Neural progenitor cell (in vitro differentiated cells): ENCODE results near the gene NQO2. TPM values are rescaled to one million over a fixed set of nuclear protein-coding genes. Genes with fewer than 3 reads are reported as not detected.
A peak's percentile ranks its signal among the peaks of the same experiment; 100 is the strongest.
"Not testable (repeated sequence)": the region's sequence is repeated elsewhere in the genome, so short reads cannot be mapped to it uniquely, and the experiment has no call there.

Experiments
- DNase-seq: peaks from one replicate; pipeline ENCODE4 v3.0.0-alpha.2; 2016; ENCODE audit warnings: low spot score
- H2AFZ ChIP-seq: fragments of 200-600 bp; sonication (generic); replicated peaks from 2 replicates; pipeline ENCODE4 v1.6.1; 2016; ENCODE audit warnings: antibody characterized with exemption
- H3F3A ChIP-seq: fragments of 200-600 bp; sonication (generic); 2 replicates; pipeline ENCODE4 v1.6.1; 2016; ENCODE audit warnings: antibody characterized with exemption, low read depth
- H3K27ac ChIP-seq: fragments of 200-600 bp; sonication (generic); 2 replicates; pipeline ENCODE4 v1.5.1; 2016; ENCODE audit warnings: mild to moderate bottlenecking
- H3K27me3 ChIP-seq: fragments of 200-600 bp; sonication (generic); 2 replicates; pipeline ENCODE4 v1.6.1; 2016; ENCODE audit warnings: mild to moderate bottlenecking, moderate library complexity
- H3K36me3 ChIP-seq: fragments of 200-600 bp; sonication (generic); 2 replicates; pipeline ENCODE4 v1.5.1; 2016
- H3K4me1 ChIP-seq: fragments of 200-600 bp; sonication (generic); 2 replicates; pipeline ENCODE4 v1.6.1; 2016; ENCODE audit warnings: mixed run types
- H3K4me2 ChIP-seq: fragments of 200-600 bp; sonication (generic); 2 replicates; pipeline ENCODE4 v1.6.1; 2016
- H3K4me3 ChIP-seq: fragments of 200-600 bp; sonication (generic); 2 replicates; pipeline ENCODE4 v1.5.1; 2016
- H3K79me2 ChIP-seq: fragments of 200-600 bp; sonication (generic); 2 replicates; pipeline ENCODE4 v1.6.1; 2016; ENCODE audit warnings: low read depth
- H3K9ac ChIP-seq: fragments of 200-600 bp; sonication (generic); 2 replicates; pipeline ENCODE4 v1.6.1; 2016
- H3K9me3 ChIP-seq: fragments of 200-600 bp; sonication (generic); 2 replicates; pipeline ENCODE4 v1.5.1; 2016; ENCODE audit warnings: low read depth
- H4K20me1 ChIP-seq: fragments of 200-600 bp; sonication (generic); 2 replicates; pipeline ENCODE4 v1.6.1; 2016; ENCODE audit warnings: low read depth
- H3K27ac Mint-ChIP-seq: 3 replicates; pipeline ENCODE4 v1.8.0; 2021; ENCODE audit warnings: mixed read lengths
- H3K27me3 Mint-ChIP-seq: 2 replicates; pipeline ENCODE4 v1.8.0; 2022; ENCODE audit warnings: low read depth, mild to moderate bottlenecking, inconsistent platforms, moderate library complexity, mixed read lengths; ENCODE audit not compliant: insufficient read depth
- H3K36me3 Mint-ChIP-seq: 3 replicates; pipeline ENCODE4 v1.8.0; 2021; ENCODE audit warnings: mixed read lengths
- H3K4me1 Mint-ChIP-seq: 3 replicates; pipeline ENCODE4 v1.8.0; 2021; ENCODE audit warnings: mixed read lengths
- H3K4me3 Mint-ChIP-seq: 3 replicates; pipeline ENCODE4 v1.8.0; 2021; ENCODE audit warnings: mild to moderate bottlenecking, moderate library complexity, mixed read lengths
- H3K9me3 Mint-ChIP-seq: 3 replicates; pipeline ENCODE4 v1.8.0; 2020; ENCODE audit warnings: mixed read lengths
- EZH2 ChIP-seq: fragments of 200-600 bp; sonication (generic); IDR thresholded peaks from 2 replicates; pipeline ENCODE4 v1.6.1; 2017; ENCODE audit warnings: antibody characterized with exemption, mild to moderate bottlenecking, moderate library complexity
- EZH2phosphoT487 ChIP-seq: fragments of 200-600 bp; sonication (generic); IDR thresholded peaks from 2 replicates; pipeline ENCODE4 v1.6.1; 2017; ENCODE audit warnings: antibody characterized with exemption
- total RNA-seq: library from RNA; depleted of rRNA; stranded (reverse); fragments of >200 nt; gene quantifications from 2 replicates; pipeline ENCODE4 v1.2.3, GENCODE V29; 2015; ENCODE audit warnings: low replicate concordance
- TF ChIP-seq, protein P1 (sequence below): fragments of 200-600 bp; sonication (generic); IDR thresholded peaks from 2 replicates; pipeline ENCODE4 v1.5.1; 2017; ENCODE audit warnings: antibody characterized with exemption, mild to moderate bottlenecking

The NQO2 gene
- total RNA-seq, 1 donor from 2014 or later: 19.5 TPM

DNA sequence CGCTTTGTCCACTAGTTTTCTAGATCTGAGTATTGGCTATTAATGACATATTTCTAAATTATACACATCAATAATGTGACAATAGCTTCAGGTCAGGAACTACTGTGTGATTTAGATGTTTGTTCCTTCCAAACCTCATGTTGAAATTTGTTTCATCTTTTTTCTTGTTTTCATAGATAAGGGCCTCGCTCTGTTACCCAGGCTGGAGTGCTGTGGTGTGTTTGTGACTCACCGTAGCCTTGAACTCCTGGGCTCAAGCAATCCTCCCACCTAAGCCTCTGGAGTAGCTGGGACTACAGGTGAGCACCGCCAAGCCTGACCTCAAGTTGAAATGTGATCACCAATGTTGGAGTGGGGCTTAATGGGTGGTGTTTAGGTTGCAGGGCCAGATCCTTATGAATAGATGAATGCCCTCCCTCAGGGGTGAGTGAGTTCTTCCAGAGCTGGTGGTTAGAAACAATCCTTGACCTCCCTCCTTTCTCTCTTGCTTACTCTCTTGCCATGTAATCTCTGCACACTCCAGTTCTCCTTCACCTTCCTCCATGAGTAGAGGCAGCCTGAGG is 5.9 kb upstream of the NQO2 start:
- Histone ChIP-seq H3K4me1 (peaks cover 19% of the 10 kb centered on the region), H4K20me1 (no peaks in the 10 kb centered on the region), H2AFZ (no peak overlapping the region), H3K4me3 (no peak overlapping the region), H3K79me2 (no peaks in the 10 kb centered on the region), H3K9me3 (no peaks in the 10 kb centered on the region), H3K27me3 (peaks cover 5% of the 10 kb centered on the region), H3K36me3 (no peaks in the 10 kb centered on the region), H3F3A (peaks cover 27% of the 10 kb centered on the region), H3K9ac (no peak overlapping the region), H3K27ac (no peak overlapping the region), H3K4me2 (no peak overlapping the region)
- peaks cover 3% of the 10 kb centered on the region for H3K27me3 Mint-ChIP-seq
- DNase-seq: no peak
- H3K4me1 Mint-ChIP-seq: peaks cover 25% of the 10 kb centered on the region
- no peak overlapping the region for H3K27ac Mint-ChIP-seq
- no peak overlapping the region for H3K4me3 Mint-ChIP-seq
- H3K36me3 Mint-ChIP-seq: no peaks in the 10 kb centered on the region
- no peaks in the 10 kb centered on the region for H3K9me3 Mint-ChIP-seq
- no peak for TF ChIP-seq EZH2

DNA sequence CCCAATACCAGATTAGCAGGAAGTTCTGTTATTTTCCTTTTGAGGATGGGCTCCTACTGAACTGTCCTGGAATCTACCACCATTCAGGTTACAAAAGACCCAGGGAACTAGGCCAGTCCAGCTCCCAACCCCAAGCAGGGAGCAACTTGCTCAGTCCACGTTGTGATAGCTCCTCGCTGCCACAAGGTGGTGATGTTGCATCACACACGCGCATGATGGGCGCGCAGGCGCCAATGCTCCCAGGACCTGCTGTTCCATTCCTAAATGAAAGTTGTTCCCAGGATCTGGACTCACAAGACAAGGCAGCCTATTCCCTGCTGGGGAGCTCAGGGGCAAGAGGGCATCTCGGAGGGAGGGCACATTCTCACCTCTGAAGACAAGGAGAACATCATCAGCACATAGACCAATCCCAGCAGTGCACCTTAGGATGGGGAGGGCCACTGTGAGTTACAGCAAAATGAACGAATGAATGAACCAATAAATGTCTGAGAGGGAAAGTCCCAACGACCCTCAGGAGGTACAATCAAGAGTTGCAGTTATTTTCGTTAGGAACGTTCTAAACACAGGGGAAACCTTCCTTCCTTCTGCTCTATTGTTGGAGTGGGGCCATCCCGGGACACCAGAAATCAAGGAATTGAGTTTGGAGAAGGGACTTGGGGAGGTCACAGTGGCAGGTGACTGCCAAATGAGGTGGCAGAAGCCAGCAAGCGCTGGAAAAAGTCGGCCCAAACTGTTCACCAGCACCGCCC is 1.3 kb upstream of the NQO2 start:
- Histone ChIP-seq H3K4me2 (peak overlapping the region; percentile 94), H3K4me3 (peak overlapping the region; percentile 79), H3K27me3 (peaks cover 25% of the 10 kb centered on the region), H3F3A (peaks cover 10% of the 10 kb centered on the region), H3K4me1 (peaks cover 12% of the 10 kb centered on the region)
- H4K20me1 ChIP-seq, H2AFZ ChIP-seq, H3K79me2 ChIP-seq, H3K27me3 Mint-ChIP-seq, H3K9me3 ChIP-seq, H3K36me3 Mint-ChIP-seq, H3K27ac Mint-ChIP-seq, H3K9me3 Mint-ChIP-seq, H3K36me3 ChIP-seq, H3K9ac ChIP-seq, H3K27ac ChIP-seq: not testable (repeated sequence)
- peak; percentile 48 for DNase-seq
- TF ChIP-seq, protein P1, sequence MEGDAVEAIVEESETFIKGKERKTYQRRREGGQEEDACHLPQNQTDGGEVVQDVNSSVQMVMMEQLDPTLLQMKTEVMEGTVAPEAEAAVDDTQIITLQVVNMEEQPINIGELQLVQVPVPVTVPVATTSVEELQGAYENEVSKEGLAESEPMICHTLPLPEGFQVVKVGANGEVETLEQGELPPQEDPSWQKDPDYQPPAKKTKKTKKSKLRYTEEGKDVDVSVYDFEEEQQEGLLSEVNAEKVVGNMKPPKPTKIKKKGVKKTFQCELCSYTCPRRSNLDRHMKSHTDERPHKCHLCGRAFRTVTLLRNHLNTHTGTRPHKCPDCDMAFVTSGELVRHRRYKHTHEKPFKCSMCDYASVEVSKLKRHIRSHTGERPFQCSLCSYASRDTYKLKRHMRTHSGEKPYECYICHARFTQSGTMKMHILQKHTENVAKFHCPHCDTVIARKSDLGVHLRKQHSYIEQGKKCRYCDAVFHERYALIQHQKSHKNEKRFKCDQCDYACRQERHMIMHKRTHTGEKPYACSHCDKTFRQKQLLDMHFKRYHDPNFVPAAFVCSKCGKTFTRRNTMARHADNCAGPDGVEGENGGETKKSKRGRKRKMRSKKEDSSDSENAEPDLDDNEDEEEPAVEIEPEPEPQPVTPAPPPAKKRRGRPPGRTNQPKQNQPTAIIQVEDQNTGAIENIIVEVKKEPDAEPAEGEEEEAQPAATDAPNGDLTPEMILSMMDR: peak; percentile 58
- TF ChIP-seq EZH2: peak; percentile 41
- Mint-ChIP-seq H3K4me1 (peaks cover 31% of the 10 kb centered on the region), H3K4me3 (peak overlapping the region; percentile 91)

DNA sequence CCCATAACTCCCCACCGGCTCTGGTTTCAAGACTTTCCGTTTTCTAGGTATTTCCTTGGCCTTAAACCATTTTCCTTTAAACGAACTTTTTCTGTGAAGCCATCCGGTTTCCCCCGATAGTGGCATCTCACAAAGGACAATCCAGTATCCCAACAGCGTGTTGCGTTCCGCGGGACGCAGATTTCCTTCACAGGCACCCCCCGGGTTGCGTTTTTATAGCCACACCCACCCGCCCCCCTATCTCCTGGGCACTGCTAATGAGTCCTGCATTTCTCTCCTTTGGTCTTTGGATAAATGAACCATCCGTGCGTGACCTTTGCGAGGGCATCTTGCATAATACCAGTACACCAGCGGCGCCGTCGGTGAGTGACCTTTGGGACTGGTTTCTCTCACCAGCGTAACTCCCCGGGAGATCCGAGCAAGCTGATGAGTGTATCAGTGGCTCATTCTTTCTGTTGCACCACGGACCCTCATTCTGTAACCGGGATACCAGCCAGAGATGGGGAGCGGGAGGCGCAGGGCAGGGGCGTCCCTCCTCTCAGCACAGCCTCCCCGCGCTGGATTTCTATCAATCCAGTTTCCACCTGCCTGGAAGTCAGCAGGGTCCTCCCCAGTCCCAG is 586 bp upstream of the NQO2 start:
- Mint-ChIP-seq H3K27ac (peak overlapping the region; percentile 87), H3K36me3 (peaks cover 3% of the 10 kb centered on the region), H3K9me3 (no peaks in the 10 kb centered on the region), H3K4me1 (peaks cover 31% of the 10 kb centered on the region), H3K4me3 (peak overlapping the region; percentile 91), H3K27me3 (peaks cover 4% of the 10 kb centered on the region)
- Histone ChIP-seq H3K27ac (no peak overlapping the region), H3K36me3 (no peaks in the 10 kb centered on the region), H3K9ac (no peak overlapping the region), H3K4me2 (peak overlapping the region; percentile 94), H3K79me2 (no peaks in the 10 kb centered on the region), H4K20me1 (no peaks in the 10 kb centered on the region), H3K4me1 (peaks cover 12% of the 10 kb centered on the region), H3K9me3 (no peaks in the 10 kb centered on the region), H3K27me3 (peaks cover 25% of the 10 kb centered on the region), H2AFZ (peak overlapping the region; percentile 64), H3K4me3 (peak overlapping the region; percentile 79), H3F3A (peaks cover 10% of the 10 kb centered on the region)
- no peak for DNase-seq
- TF ChIP-seq EZH2phosphoT487: peak; percentile 29
- TF ChIP-seq, protein P1: no peak
